BJ (cell line): ENCODE measurements around the gene IQCE. TPM values are rescaled to one million over a fixed set of nuclear protein-coding genes. Genes with fewer than 3 reads are reported as not detected.

Experiments
- CTCF ChIA-PET: fragments of 350-600 bp; formaldehyde crosslinking; extraction: SDS; loops from one replicate; lab custom pipeline; 2021; ENCODE audit warnings: antibody characterized with exemption, inconsistent platforms; lab: Yijun Ruan, JAX
- POLR2A ChIA-PET: fragments of 300-600 bp; sonication (Branson Sonifier 250); formaldehyde crosslinking; extraction: SDS; loops from one replicate; lab custom pipeline; 2021; ENCODE audit warnings: antibody characterized with exemption; lab: Charles Lee
- DNase-seq: peaks from one replicate; pipeline ENCODE4 v3.0.0-alpha.2; 2011; ENCODE audit warnings: low read depth
- H3K27me3 ChIP-seq: 2 replicates; pipeline ENCODE4 v1.6.0; 2011; ENCODE audit warnings: low read length; ENCODE audit not compliant: control insufficient read depth, insufficient read depth
- H3K36me3 ChIP-seq: 2 replicates; pipeline ENCODE4 v1.5.1; 2011; ENCODE audit warnings: low read length; ENCODE audit not compliant: control insufficient read depth, insufficient read depth
- H3K4me3 ChIP-seq: 2 replicates; pipeline ENCODE4 v1.5.1; 2011; ENCODE audit warnings: low read depth, mild to moderate bottlenecking, control low read depth, low read length
- CTCF ChIP-seq: IDR thresholded peaks from 2 replicates; pipeline ENCODE4 v1.5.1; 2011; ENCODE audit warnings: low read depth, mild to moderate bottlenecking, control low read depth, inconsistent platforms, low read length, moderate library complexity; ENCODE audit not compliant: insufficient read depth
- polyA plus RNA-seq: library from polyadenylated mRNA; depleted of rRNA; stranded (reverse); fragments of >200 nt; gene quantifications from 2 replicates; pipeline ENCODE4 v1.2.3, GENCODE V29; 2011

IQCE gene
- polyA plus RNA-seq, 1 experiment: 9.9 TPM

GRCh38 chr7:2613098-2613930 lies 54.5 kb downstream of the IQCE start:
- TF ChIP-seq CTCF: no peak
- no peak for DNase-seq
- H3K27me3 ChIP-seq: no peaks in the 10 kb centered on the region
- H3K36me3 ChIP-seq: peaks cover 2% of the 10 kb centered on the region; the same call in 1 of the 2 replicates
- CTCF ChIA-PET: interaction anchor here (1.4 to 1.8 kb wide), 3 partner anchors 11 to 68 kb away, joined by 4 to 5 read pairs (median 5); no protein-coding TSS in a partner anchor
- H3K4me3 ChIP-seq: no peak overlapping the region
- POLR2A ChIA-PET: no interaction called here

GRCh38 chr7:2613931-2614600 lies 55.3 kb downstream of the IQCE start:
- Histone ChIP-seq H3K4me3 (no peak overlapping the region; the same call in 1 of the 2 replicates), H3K27me3 (no peaks in the 10 kb centered on the region), H3K36me3 (peaks cover 2% of the 10 kb centered on the region; the same call in 1 of the 2 replicates)
- CTCF ChIA-PET: interaction anchor here (1.7 to 1.8 kb wide), 2 partner anchors 11 to 67 kb away, joined by 4 to 5 read pairs; no protein-coding TSS in a partner anchor
- no peak for DNase-seq
- POLR2A ChIA-PET: no interaction called here
- TF ChIP-seq CTCF: no peak

GRCh38 chr7:2614631-2615330 lies 56.0 kb downstream of the IQCE start:
- no peak for DNase-seq
- TF ChIP-seq CTCF: no peak
- Histone ChIP-seq H3K36me3 (peaks cover 2% of the 10 kb centered on the region; the same call in 1 of the 2 replicates), H3K27me3 (no peaks in the 10 kb centered on the region), H3K4me3 (no peak overlapping the region)
- ChIA-PET POLR2A (no interaction called here), CTCF (interaction anchor here (1.8 kb wide), 1 partner anchor 10 kb away, joined by 4 read pairs; no protein-coding TSS in a partner anchor)

GRCh38 chr7:2616387-2617324 lies 57.9 kb downstream of the IQCE start:
- ChIA-PET CTCF (interaction anchor here (0.9 kb wide), 1 partner anchor 9 kb away, joined by 3 read pairs; no protein-coding TSS in a partner anchor), POLR2A (no interaction called here)

More at GRCh38 chr7:2616387-2617324, 57.9 kb downstream of the IQCE start:
- no peak for TF ChIP-seq CTCF
- Histone ChIP-seq H3K36me3 (no peaks in the 10 kb centered on the region), H3K27me3 (no peaks in the 10 kb centered on the region), H3K4me3 (no peak overlapping the region)
- no peak for DNase-seq
